GM12892 (cell line): Measurements from ENCODE around the gene MRTFB.

ENCODE experiments used
- POLR2A ChIP-seq: IDR thresholded peaks from 2 replicates; pipeline ENCODE4 v1.6.1; 2011; ENCODE audit warnings: low read depth, low read length, control low read depth
- POLR2AphosphoS5 ChIP-seq: IDR thresholded peaks from 2 replicates; pipeline ENCODE4 v1.6.1; 2011; ENCODE audit warnings: low read depth, low read length, control low read depth

GRCh38 chr16:14089283-14089823, 18.2 kb downstream of the MRTFB start:
- no peak for TF ChIP-seq POLR2A
- no peak for TF ChIP-seq POLR2AphosphoS5
